H1 (cell line): ENCODE results near the gene TNRC6A.

Experiments used
- CBX8 ChIP-seq: fragments of 300-800, 300-1000 bp; sonication (generic); IDR thresholded peaks from 2 replicates; pipeline ENCODE4 v1.7.1; 2016; ENCODE audit warnings: low read depth, low read length, borderline replicate concordance
- CTCF ChIP-seq, 3 experiments: IDR thresholded peaks; 1 replicate in 2 of 3; 2 replicates in 1 of 3; pipeline versions ENCODE4 v1.5.1 to v1.6.1; 2011; ENCODE audit warnings: low read length in 3 of 3, mild to moderate bottlenecking in 3 of 3, inconsistent platforms in 2 of 3, low read depth in 1 of 3, moderate library complexity in 1 of 3; ENCODE audit not compliant: insufficient read depth in 1 of 3; ENCODE audit errors: control extremely low read depth in 1 of 3

GRCh38 chr16:24841291-24841690, 111.8 kb downstream of the TNRC6A start:
- TF ChIP-seq CBX8 (no peak), CTCF (IDR thresholded peaks at IDR 0.05; ENCODE audit: control extremely low read depth in 1 of 3, insufficient read depth in 1 of 3, low read depth in 1 of 3, low read length in 3 of 3) (no peak)
